ENCODE measurements around the gene IMP4. TPM values are rescaled to one million over a fixed set of nuclear protein-coding genes. Genes with fewer than 3 reads are reported as not detected.

Gene IMP4
- total and polyA plus RNA-seq, 2 of the 13 experiments (the other 11 are each of a cell fraction or from before 2014, with no cell fraction given): 142 to 158 TPM

GRCh38 chr2:130342020-130342532 lies 621 bp upstream of the IMP4 start (continued):
- TF ChIP-seq NFYB (CRISPR knock-in tag; IDR thresholded peaks at IDR 0.05) (peak; percentile 74), HDAC2 (CRISPR knock-in tag; IDR thresholded peaks at IDR 0.05) (no peak), ZNF619 (CRISPR knock-in tag; IDR thresholded peaks at IDR 0.05) (peak; percentile 50; the same call in 1 of the 2 replicates), DBP (CRISPR knock-in tag; IDR thresholded peaks at IDR 0.05; ENCODE audit: not compliant biosample characterization) (peak; percentile 37), NCOR1 (IDR thresholded peaks at IDR 0.05; ENCODE audit: borderline replicate concordance, low read length) (peak; percentile 46; the same call in 1 of the 2 replicates), U2AF1 (optimal IDR thresholded peaks at IDR 0.05; ENCODE audit: low read depth, low read length) (peak; percentile 34), ZNF768 (CRISPR knock-in tag; IDR thresholded peaks at IDR 0.05) (peak; percentile 33; the same call in 1 of the 2 replicates), CBX1 (IDR thresholded peaks at IDR 0.05; ENCODE audit: low read depth) (peak; percentile 69), KLF16 (CRISPR knock-in tag; IDR thresholded peaks at IDR 0.05) (0 out of 4 replicates have a peak, but pooled peaks of 1 of the 2 experiments have one; percentile 15), ZNF446 (CRISPR knock-in tag; IDR thresholded peaks at IDR 0.05) (no peak), HIVEP1 (CRISPR knock-in tag; IDR thresholded peaks at IDR 0.05) (peak; percentile 65), GABPA (IDR thresholded peaks at IDR 0.05; ENCODE audit: low read depth, low read length) (peak; percentile 26; the same call in 1 of the 2 replicates), GABPA (CRISPR knock-in tag; IDR thresholded peaks at IDR 0.05; ENCODE audit: low read depth) (no peak), LCORL (IDR thresholded peaks at IDR 0.05) (no peak), LCORL (CRISPR knock-in tag; IDR thresholded peaks at IDR 0.05) (peak; percentile 45), SP140L (CRISPR knock-in tag; IDR thresholded peaks at IDR 0.05; ENCODE audit: borderline replicate concordance) (0 out of 2 replicates have a peak, but pooled peaks have one; percentile 37), ZNF609 (CRISPR knock-in tag; IDR thresholded peaks at IDR 0.05; ENCODE audit: borderline replicate concordance) (0 out of 2 replicates have a peak, but pooled peaks have one; percentile 13), ZSCAN12 (CRISPR knock-in tag; IDR thresholded peaks at IDR 0.05) (no peak), ZSCAN30 (CRISPR knock-in tag; IDR thresholded peaks at IDR 0.05) (peak; percentile 92; the same call in 1 of the 2 replicates), FOXC1 (CRISPR knock-in tag; IDR thresholded peaks at IDR 0.05; ENCODE audit: borderline replicate concordance) (peak; percentile 36; the same call in 1 of the 2 replicates), PAXIP1 (CRISPR knock-in tag; conservative IDR thresholded peaks at IDR 0.05) (peak; percentile 28; the same call in 1 of the 2 replicates)
